Mucosa of stomach (tissue), 1 donor: ENCODE data around the gene RGS9.
"Not testable (repeated sequence)": the region's sequence is repeated elsewhere in the genome, so short reads cannot be mapped to it uniquely, and the experiment has no call there.

Experiments
- H3K27me3 ChIP-seq: one replicate; pipeline ENCODE4 v1.7.0; 2013; ENCODE audit warnings: mild to moderate bottlenecking, low read length; ENCODE audit not compliant: control insufficient read depth, insufficient read depth
- H3K36me3 ChIP-seq: one replicate; pipeline ENCODE4 v1.7.0; 2013; ENCODE audit warnings: low read length; ENCODE audit not compliant: control insufficient read depth, insufficient read depth
- H3K4me1 ChIP-seq: one replicate; pipeline ENCODE4 v1.7.0; 2013; ENCODE audit warnings: mild to moderate bottlenecking, low read length; ENCODE audit not compliant: control insufficient read depth, insufficient read depth
- H3K4me3 ChIP-seq: one replicate; pipeline ENCODE4 v1.7.0; 2013; ENCODE audit warnings: low read length
- H3K9ac ChIP-seq: one replicate; pipeline ENCODE4 v1.7.0; 2013; ENCODE audit warnings: mild to moderate bottlenecking, low read length, moderate library complexity
- H3K9me3 ChIP-seq: one replicate; pipeline ENCODE4 v1.7.0; 2013; ENCODE audit warnings: mild to moderate bottlenecking, low read length, moderate library complexity; ENCODE audit not compliant: control insufficient read depth
- donor health status: Pancreatic carcinoma.

The RGS9 gene

DNA sequence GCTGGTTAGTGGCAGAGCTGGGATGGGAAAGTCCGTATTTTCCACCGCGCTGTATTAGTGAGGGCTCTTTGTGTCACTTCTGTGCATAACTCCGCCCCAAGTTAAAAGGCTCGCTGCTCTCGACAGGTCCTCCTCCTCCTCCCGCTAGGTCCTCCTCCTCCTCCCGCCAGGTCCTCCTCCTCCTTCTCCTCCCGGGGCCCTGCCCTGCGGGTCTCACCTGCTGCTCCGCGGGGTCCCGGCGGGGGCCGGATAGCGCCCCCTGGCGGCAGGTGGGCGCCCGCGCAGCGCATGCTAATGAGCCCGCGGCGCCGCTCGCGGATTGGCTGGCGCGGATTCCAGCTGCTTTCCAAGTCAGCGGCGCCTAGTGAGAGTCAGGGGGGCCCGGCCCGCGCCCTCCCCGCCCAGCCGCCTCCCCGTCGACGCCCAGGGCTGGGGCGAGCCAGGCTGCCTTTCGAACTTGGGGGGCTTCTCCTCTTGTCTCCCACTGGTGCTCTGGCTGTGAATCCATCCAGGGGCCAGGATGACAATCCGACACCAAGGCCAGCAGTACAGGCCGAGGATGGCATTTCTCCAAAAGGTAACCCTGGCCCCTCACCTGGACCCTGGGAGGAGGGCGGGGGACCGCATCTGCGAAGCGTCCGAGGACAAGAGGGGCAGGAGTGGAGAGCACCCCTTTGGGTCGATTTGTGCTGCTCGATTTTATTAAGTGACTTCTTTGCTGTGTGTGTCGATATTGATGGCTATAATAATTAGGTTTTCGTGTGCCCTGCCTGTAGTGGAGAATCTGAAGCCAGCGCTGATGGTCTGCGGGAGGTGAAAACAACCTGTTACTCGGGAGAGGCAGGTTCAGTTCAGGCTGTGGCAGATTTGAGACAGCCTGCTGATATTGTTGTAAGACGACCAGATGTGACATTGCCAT, at the start of gene RGS9:
Gene RGS9 (plus strand): TSS at position 350 of the 919 bp plus-strand sequence. CDS start 171 bp downstream, at position 521.
- peaks cover 20% of the 10 kb centered on the region for H3K27me3 ChIP-seq
- no peaks in the 10 kb centered on the region for H3K9me3 ChIP-seq
- H3K4me3 ChIP-seq: no peak within 1 kb of the TSS
- H3K4me1 ChIP-seq: peaks cover 14% of the 10 kb centered on the region
- H3K36me3 ChIP-seq: no peaks in the 10 kb centered on the region
- peak within 1 kb of the TSS; percentile 66 for H3K9ac ChIP-seq

DNA sequence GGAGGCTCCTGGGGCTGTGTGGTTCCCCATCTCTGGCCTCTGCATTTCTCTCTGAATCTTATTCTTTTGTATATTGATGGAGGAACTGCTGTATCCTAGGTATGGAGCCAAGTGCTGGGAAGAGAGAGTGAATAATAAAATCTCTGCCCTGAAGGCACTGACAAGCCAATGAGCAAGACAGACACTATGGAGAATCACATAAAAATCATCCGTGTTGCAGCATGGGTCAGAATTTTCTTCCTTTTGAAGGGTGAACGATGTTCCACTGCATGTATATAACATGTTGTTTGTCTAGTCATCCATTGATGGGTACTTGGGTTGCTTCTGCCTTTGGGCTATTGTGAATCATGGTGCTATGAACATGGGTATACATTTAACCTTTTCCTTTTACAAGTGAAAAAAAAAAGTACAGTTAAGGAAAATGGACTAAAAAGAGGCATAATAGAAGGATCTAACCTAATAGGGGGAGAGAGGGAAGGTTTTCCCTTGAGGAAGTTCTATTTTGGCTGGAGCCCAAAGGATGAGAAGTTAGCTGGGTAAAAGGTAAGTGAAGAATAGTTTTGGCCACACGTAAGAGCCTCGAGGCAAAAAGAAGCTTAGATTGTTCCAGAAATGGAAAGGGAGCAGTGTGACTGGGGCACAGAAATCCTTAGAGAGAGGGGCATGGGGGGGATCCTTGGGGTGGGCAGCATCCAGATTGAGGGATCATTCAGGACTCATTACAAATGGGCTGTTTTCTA, 48.4 kb upstream of the RGS9 start:
- Histone ChIP-seq H3K36me3 (no peaks in the 10 kb centered on the region), H3K4me3 (no peak overlapping the region), H3K9me3 (no peaks in the 10 kb centered on the region), H3K27me3 (no peaks in the 10 kb centered on the region), H3K9ac (no peak overlapping the region), H3K4me1 (peaks cover 31% of the 10 kb centered on the region)

DNA sequence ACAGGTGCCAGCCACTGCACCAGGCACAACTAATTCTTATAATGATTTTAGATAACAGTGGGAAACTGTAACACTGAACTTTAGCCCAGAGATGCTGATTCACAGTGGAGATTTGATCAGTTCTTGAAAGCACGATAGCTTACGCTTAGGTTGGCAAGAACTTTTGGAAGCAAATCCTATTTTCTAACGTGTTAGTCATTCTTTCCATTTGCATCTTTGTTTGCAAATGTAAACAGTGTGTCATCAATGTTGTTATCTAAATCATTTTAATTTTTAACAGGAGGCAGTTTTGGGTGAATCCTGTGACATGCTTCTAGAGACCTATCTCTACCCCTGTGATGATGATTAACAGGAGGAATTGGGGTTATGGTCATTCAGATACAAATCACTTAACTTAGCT, 44.9 kb upstream of the RGS9 start:
- Histone ChIP-seq H3K4me3 (no peak overlapping the region), H3K9ac (no peak overlapping the region), H3K4me1 (peaks cover 22% of the 10 kb centered on the region), H3K9me3 (no peaks in the 10 kb centered on the region), H3K27me3 (no peaks in the 10 kb centered on the region), H3K36me3 (no peaks in the 10 kb centered on the region)

DNA sequence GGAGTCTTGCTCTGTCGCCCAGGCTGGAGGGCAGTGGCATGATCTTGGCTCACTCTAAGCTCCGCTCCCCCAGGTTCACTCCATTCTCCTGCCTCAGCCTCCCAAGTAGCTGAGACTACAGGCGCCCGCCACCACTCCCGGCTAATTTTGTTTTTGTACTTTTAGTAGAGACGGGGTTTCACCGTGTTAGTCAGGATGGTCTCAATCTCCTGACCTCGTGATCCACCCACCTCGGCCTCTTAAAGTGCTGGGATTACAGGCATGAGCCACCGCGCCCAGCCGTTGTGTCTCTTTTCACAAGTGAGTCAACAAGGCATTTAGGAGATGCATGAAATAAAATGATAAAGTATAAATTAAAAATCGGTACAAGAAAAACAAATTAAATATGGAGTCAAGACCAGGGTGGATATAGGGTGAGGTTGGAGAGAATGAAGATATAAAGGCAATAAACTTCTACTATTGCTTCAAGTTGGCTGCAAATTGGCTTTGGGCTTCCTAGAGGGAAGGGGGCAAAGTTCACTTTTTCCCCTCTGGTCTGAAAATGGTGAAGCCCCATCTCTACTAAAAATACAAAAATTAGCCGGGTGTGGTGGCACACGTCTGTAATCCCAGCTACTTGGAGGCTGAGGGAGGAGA, 44.3 kb upstream of the RGS9 start:
- not testable (repeated sequence) for H3K9me3 ChIP-seq, H3K9ac ChIP-seq, H3K4me3 ChIP-seq, H3K27me3 ChIP-seq, H3K36me3 ChIP-seq
- H3K4me1 ChIP-seq: peaks cover 20% of the 10 kb centered on the region

DNA sequence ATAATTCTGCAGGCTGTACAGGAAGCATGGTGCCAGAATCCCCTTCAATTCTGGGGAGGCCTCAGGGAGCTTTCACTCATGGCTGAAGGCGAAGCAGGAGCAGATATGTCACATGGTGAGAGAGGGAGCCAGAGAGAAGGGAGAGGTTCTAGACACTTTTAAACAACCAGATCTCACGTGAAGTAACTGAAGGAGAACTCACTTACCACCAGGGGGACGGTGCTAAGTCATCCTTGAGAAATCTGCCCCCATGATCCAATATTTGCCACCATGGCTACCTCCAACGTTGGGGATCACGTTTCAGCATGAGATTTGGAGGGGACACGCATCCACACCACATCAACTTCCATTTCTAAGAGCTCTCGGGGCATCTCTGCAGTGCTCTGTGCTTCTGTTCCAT, 43.2 kb upstream of the RGS9 start:
- peaks cover 10% of the 10 kb centered on the region for H3K4me1 ChIP-seq
- H3K4me3 ChIP-seq: no peak overlapping the region
- no peaks in the 10 kb centered on the region for H3K27me3 ChIP-seq
- H3K9me3 ChIP-seq: no peaks in the 10 kb centered on the region
- no peaks in the 10 kb centered on the region for H3K36me3 ChIP-seq
- H3K9ac ChIP-seq: no peak overlapping the region

DNA sequence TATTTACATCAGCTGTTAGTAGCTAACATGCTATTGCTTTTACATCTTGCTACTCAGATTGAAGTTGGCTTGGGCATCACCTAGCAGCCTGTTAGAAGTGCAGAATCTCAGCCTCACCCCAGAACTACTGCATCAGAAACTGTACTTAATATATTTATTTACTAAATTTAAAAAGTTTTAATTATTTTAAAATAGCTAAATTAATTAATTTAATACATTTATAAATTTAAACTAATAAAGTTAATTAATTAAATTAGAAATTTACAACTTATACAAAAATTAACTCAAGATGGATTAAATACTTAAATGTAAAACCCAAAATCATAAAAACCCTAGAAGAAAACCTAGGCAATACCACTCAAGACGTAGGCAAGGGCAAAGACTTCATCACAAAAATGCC, 41.7 kb upstream of the RGS9 start:
- Histone ChIP-seq H3K4me1 (peaks cover 20% of the 10 kb centered on the region), H3K36me3 (no peaks in the 10 kb centered on the region), H3K9ac (no peak overlapping the region), H3K4me3 (no peak overlapping the region), H3K9me3 (no peaks in the 10 kb centered on the region), H3K27me3 (no peaks in the 10 kb centered on the region)

DNA sequence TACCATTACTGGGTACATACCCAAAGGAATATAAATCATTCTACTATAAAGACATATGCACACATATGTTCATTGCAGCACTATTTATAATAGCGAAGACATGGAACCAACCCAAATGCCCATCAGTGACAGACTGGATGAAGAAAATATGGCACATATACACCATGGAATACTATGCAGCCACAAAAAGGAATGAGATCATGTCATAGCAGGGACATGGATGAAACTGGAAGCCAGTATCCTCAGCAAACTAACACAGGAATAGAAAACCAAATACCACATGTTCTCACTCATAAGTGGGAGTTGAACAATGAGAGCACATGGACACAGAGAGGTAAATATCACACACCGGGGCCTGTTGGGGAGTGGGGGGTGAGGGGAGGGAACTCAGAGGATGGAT, 40.8 kb upstream of the RGS9 start:
- not testable (repeated sequence) for H3K36me3 ChIP-seq, H3K27me3 ChIP-seq, H3K9me3 ChIP-seq, H3K4me3 ChIP-seq, H3K9ac ChIP-seq
- peaks cover 26% of the 10 kb centered on the region for H3K4me1 ChIP-seq

DNA sequence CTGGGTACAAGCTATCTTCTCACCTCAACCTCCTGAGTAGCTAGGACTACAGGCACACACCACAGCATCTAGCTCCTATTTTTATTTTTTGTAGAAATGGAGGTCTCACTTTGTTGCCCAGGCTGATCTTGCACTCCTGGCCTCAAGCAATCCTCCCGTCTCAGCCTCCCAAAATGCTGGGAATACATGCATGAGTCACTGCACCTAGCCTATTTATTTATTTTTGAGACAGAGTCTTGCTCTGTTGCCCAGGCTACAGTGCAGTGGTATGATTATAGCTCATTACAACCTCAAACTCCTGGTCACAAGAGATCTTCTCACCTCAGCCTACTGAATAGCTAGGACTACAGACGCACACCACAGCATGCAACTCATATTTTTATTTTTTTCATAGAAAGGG, 40.1 kb upstream of the RGS9 start:
- Histone ChIP-seq H3K4me1 (peaks cover 23% of the 10 kb centered on the region), H3K4me3 (no peak overlapping the region), H3K9me3 (no peaks in the 10 kb centered on the region), H3K36me3 (no peaks in the 10 kb centered on the region), H3K27me3 (no peaks in the 10 kb centered on the region), H3K9ac (no peak overlapping the region)

DNA sequence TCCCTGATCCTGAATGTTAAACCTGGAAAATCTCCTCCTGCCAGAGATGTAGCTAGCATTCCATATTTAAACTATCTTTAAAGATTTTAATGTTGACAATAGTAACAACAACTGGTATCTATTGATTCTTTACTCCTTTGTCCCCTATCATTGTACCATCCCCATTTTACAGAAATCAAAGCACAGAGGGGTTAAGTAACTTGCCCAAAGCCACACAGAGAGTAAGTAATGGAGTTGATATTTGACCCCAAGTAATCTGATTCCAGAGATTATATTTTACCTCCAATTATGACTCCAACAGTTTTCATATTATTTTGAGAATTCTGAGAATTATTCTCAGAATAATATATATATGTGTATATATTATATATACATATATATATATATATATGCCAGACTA, 37.7 kb upstream of the RGS9 start:
- no peaks in the 10 kb centered on the region for H3K36me3 ChIP-seq
- no peaks in the 10 kb centered on the region for H3K27me3 ChIP-seq
- no peak overlapping the region for H3K4me3 ChIP-seq
- H3K9me3 ChIP-seq: no peaks in the 10 kb centered on the region
- H3K4me1 ChIP-seq: peaks cover 17% of the 10 kb centered on the region
- peak overlapping the region; percentile 9 for H3K9ac ChIP-seq

DNA sequence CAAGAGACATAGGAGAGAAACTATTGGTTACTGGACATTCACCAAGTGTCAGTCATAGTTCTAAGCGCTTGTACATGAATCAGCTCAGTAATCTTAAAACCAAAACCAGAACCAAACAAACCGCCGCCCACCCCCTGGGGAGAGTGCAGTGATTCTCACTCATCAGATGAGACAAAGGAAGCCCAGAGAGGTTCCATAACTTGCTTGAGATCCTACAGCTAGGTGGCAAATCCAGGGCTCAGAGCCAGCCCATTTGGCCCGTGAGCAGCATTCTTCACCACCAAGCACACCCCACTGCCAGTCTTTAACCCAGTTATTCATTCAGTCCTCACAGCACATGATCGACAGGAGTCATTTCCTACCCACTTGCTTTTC, 37.2 kb upstream of the RGS9 start:
- H3K36me3 ChIP-seq: no peaks in the 10 kb centered on the region
- no peaks in the 10 kb centered on the region for H3K9me3 ChIP-seq
- H3K27me3 ChIP-seq: no peaks in the 10 kb centered on the region
- peaks cover 17% of the 10 kb centered on the region for H3K4me1 ChIP-seq
- peak overlapping the region; percentile 73 for H3K9ac ChIP-seq
- peak overlapping the region; percentile 67 for H3K4me3 ChIP-seq

DNA sequence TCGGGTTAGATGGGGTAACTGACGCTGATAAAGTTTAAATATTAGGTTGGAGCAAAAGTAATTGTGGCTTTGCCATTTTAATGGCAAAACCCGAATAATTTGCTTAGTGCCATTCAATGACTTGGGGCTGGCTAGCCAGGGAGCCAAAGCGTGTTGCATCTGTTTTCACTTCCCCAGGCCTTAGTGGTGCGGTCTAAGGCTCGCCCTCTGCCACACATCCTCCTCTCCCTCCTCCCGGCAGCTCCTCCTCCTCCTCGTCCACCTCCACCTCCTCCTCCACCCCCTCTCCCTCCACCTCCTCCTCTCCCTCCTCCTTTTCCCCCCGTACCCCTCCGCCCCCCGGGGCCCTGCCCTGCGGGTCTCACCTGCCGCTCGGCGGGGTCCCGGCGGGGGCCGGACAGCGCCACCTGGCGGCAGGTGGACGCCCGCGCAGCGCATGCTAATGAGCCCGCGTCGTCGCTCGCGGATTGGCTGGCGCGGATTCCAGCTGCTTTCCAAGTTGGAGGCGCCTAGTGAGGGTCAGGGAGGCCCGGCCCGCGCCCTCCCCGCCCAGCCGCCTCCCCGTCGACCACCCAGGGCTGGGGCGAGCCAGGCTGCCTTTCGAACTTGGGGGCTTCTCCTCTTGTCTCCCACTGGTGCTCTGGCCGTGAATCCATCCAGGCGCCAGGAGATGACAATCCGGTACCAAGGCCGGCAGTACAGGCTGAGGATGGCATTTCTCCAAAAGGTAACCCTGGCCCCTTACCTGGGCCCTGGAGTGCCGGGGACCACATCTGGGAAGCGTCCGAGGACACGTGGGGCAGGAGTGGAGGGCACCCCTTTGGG, 36.6 kb upstream of the RGS9 start:
- no peaks in the 10 kb centered on the region for H3K27me3 ChIP-seq

More for the DNA sequence above, 36.6 kb upstream of the RGS9 start:
- H3K4me3 ChIP-seq: peak overlapping the region; percentile 67
- no peaks in the 10 kb centered on the region for H3K36me3 ChIP-seq
- H3K9me3 ChIP-seq: no peaks in the 10 kb centered on the region
- peaks cover 17% of the 10 kb centered on the region for H3K4me1 ChIP-seq
- peak overlapping the region; percentile 73 for H3K9ac ChIP-seq
